CD4-positive, alpha-beta T cell treated with Interleukin-10 for 1 hour (primary cell): Measurements from ENCODE around the gene FRG2.
"Not testable (repeated sequence)": the region's sequence is repeated elsewhere in the genome, so short reads cannot be mapped to it uniquely, and the experiment has no call there.

ENCODE experiments used
- DNase-seq: peaks from one replicate; pipeline ENCODE4 v3.0.0-alpha.2; 2020

Gene FRG2

GRCh38 chr4:190027156-190027555, at the start of gene FRG2:
Gene FRG2, minus strand, starts transcription at chr4:190027256. Its CDS starts 52 bp downstream, at chr4:190027204.
- not testable (repeated sequence) for DNase-seq

GRCh38 chr4:190068351-190068750, 41.3 kb upstream of the FRG2 start:
- not testable (repeated sequence) for DNase-seq

GRCh38 chr4:190064805-190065204, 37.7 kb upstream of the FRG2 start:
- DNase-seq, result not testable (repeated sequence)

GRCh38 chr4:190064342-190064741, 37.3 kb upstream of the FRG2 start, which contains the start of gene DBET:
Gene DBET, plus strand, starts transcription at chr4:190064502.
- not testable (repeated sequence) for DNase-seq

- not testable (repeated sequence) for DNase-seq
These were observed 31.9 kb upstream of the FRG2 start for GRCh38 chr4:190058997-190059396.

GRCh38 chr4:190049378-190050239, 22.6 kb upstream of the FRG2 start:
- not testable (repeated sequence) for DNase-seq

- DNase-seq, result not testable (repeated sequence)
These were observed 20.6 kb upstream of the FRG2 start for GRCh38 chr4:190047627-190048026.

GRCh38 chr4:190040873-190041272, 13.8 kb upstream of the FRG2 start:
- not testable (repeated sequence) for DNase-seq

GRCh38 chr4:190037704-190038388, 10.8 kb upstream of the FRG2 start:
- DNase-seq, result peak; percentile 27

- not testable (repeated sequence) for DNase-seq
These were observed 4.2 kb upstream of the FRG2 start for GRCh38 chr4:190031264-190031663.

GRCh38 chr4:190022614-190023281, 4.3 kb downstream of the FRG2 start:
- not testable (repeated sequence) for DNase-seq

- not testable (repeated sequence) for DNase-seq
These were observed 5.1 kb downstream of the FRG2 start for GRCh38 chr4:190021973-190022372.

- peak; percentile 5 for DNase-seq
These were observed 6.0 kb downstream of the FRG2 start for GRCh38 chr4:190020790-190021717.

- DNase-seq, result not testable (repeated sequence)
These were observed 7.1 kb downstream of the FRG2 start for GRCh38 chr4:190019859-190020463.

GRCh38 chr4:190019023-190019858, 7.8 kb downstream of the FRG2 start:
- DNase-seq, result no peak

GRCh38 chr4:190018201-190018920, 8.7 kb downstream of the FRG2 start:
- DNase-seq, result no peak

GRCh38 chr4:190017357-190018200, 9.5 kb downstream of the FRG2 start:
- DNase-seq, result no peak

GRCh38 chr4:190016369-190017289, 10.4 kb downstream of the FRG2 start:
- DNase-seq, result no peak
